Panc1 (cell line): ENCODE results near the gene MMP19. TPM values are rescaled to one million over a fixed set of nuclear protein-coding genes. Genes with fewer than 3 reads are reported as not detected.

Experiments
- ATAC-seq: fragments of 200-7000 bp; cut with Tn5 transposase; 2 replicates; pipeline ENCODE4 v1.9.1; 2020; ENCODE audit warnings: mild to moderate bottlenecking, moderate library complexity
- BruUV-seq: library from RNA; stranded (reverse); fragments of 400-500 nt; replicated peaks from 2 replicates; lab custom pipeline; 2021; lab: Mats Ljungman, UMichigan
- CTCF ChIA-PET: fragments of 300-600 bp; sonication (Branson Sonifier 250); formaldehyde crosslinking; loops from one replicate; lab custom pipeline; 2022; ENCODE audit warnings: antibody characterized with exemption; lab: Charles Lee
- POLR2A ChIA-PET: fragments of 300-600 bp; sonication (Branson Sonifier 250); formaldehyde crosslinking; loops from one replicate; lab custom pipeline; 2022; ENCODE audit warnings: antibody characterized with exemption; lab: Charles Lee
- DNase-seq: peaks from one replicate; pipeline ENCODE4 v3.0.0-alpha.2; 2010; ENCODE audit warnings: low read depth, low spot score
- H3K27ac ChIP-seq: 2 replicates; pipeline ENCODE4 v1.5.1; 2011; ENCODE audit warnings: mild to moderate bottlenecking, low read length, inconsistent platforms
- H3K27me3 ChIP-seq: fragments of 200-500 bp; sonication (Bioruptor generic); 2 replicates; pipeline ENCODE4 v1.6.0; 2014; ENCODE audit warnings: low read length, inconsistent platforms; ENCODE audit not compliant: control insufficient read depth, insufficient read depth
- H3K36me3 ChIP-seq: fragments of 200-500 bp; sonication (Bioruptor generic); 2 replicates; pipeline ENCODE4 v1.5.1; 2014; ENCODE audit warnings: inconsistent platforms, mild to moderate bottlenecking, low read length, moderate library complexity; ENCODE audit not compliant: control insufficient read depth, insufficient read depth
- H3K4me1 ChIP-seq: 2 replicates; pipeline ENCODE4 v1.5.1; 2011; ENCODE audit warnings: inconsistent platforms, mild to moderate bottlenecking, low read length, moderate library complexity; ENCODE audit not compliant: control insufficient read depth, insufficient read depth
- H3K4me3 ChIP-seq, 2 experiments: 2 replicates each; pipeline ENCODE4 v1.5.1; 2011 to 2012; ENCODE audit warnings: low read depth in 2 of 2, low read length in 2 of 2, mild to moderate bottlenecking in 2 of 2, inconsistent platforms in 1 of 2, moderate library complexity in 1 of 2
- H3K9me3 ChIP-seq: fragments of 200-500 bp; sonication (Bioruptor generic); 2 replicates; pipeline ENCODE4 v1.5.1; 2014; ENCODE audit warnings: low read depth, mild to moderate bottlenecking, inconsistent platforms, low read length, moderate library complexity; ENCODE audit not compliant: control insufficient read depth, insufficient read depth
- POLR2AphosphoS5 ChIP-seq: IDR thresholded peaks from 2 replicates; pipeline ENCODE4 v1.6.1; 2012; ENCODE audit warnings: mild to moderate bottlenecking, low read depth, low read length, moderate library complexity
- SIN3A ChIP-seq: IDR thresholded peaks from 2 replicates; pipeline ENCODE4 v1.6.1; 2012; ENCODE audit warnings: low read depth, mild to moderate bottlenecking, low read length, moderate library complexity, borderline replicate concordance; ENCODE audit not compliant: insufficient read depth
- TCF7L2 ChIP-seq: IDR thresholded peaks from 2 replicates; pipeline ENCODE4 v1.6.1; 2011; ENCODE audit warnings: mild to moderate bottlenecking, low read depth, low read length, inconsistent platforms
- in situ Hi-C: cut with HindIII; loops from 2 replicates; pipeline ENCODE4 v1.10.0; 2016; ENCODE audit warnings: low sequenced_read_pairs, low pct_unique_long_range_greater_than_20kb
- intact Hi-C: fragments of 100-400 bp; cut with micrococcal nuclease; formaldehyde crosslinking; loops from one replicate; pipeline ENCODE4 v1.10.0; 2022; ENCODE audit not compliant: unreplicated experiment
- total RNA-seq: library from RNA; stranded (reverse); gene quantifications from one replicate; pipeline ENCODE4 v1.2.1, GENCODE V29; 2021; ENCODE audit not compliant: unreplicated experiment
- TF ChIP-seq, protein P1 (sequence below): fragments of 450-650 bp; IDR thresholded peaks from 2 replicates; pipeline ENCODE4 v1.5.1; 2017; ENCODE audit warnings: mild to moderate bottlenecking
- TF ChIP-seq, protein P2 (sequence below), 2 experiments: IDR thresholded peaks; 2 replicates each; pipeline ENCODE4 v1.6.1; 2011 to 2012; ENCODE audit warnings: low read depth in 2 of 2, control low read depth in 1 of 2, low read length in 1 of 2, mild to moderate bottlenecking in 1 of 2, moderate library complexity in 1 of 2; ENCODE audit not compliant: insufficient read depth in 1 of 2

The MMP19 gene
- total RNA-seq, 1 experiment from 2014 or later, result 0.05 TPM

DNA sequence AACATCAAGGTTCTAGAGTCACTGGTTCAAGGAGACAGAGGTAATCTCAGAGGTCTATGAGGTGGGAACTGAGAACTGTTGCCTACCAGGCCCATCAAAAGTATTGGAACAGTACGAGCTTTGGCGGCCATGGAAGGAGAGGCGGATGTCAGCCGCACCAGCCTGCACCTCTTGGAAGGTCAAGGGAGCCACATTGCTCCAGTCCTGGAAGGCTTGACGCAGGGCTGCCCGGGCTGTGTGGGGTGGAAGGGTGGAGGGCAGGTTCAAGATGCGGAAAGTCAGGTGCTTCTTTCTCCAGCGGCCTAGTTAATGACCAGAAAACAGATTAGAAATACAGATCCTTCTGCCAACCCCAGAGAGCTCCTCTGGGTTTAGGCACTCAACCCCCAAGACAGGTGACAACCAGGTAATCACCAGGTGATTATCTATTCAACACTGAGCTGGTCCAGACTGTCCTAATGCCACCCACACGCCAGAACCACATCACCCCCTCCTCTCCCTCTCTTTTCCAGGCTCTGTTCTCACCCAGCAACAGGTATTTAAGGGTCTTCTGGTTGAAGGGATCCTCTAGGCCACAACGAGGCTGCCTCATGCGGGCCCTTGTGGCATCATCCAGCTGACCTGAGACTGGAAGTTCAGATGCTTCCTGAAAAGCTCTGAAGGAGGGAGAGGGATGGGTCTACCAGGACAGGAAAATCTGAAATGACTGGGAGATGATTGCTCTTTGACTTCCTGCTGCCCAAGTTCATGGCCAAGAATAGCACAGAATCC lies 2.0 kb downstream of the MMP19 start:
- in situ Hi-C loops (no loop called here), intact Hi-C loops (no loop called here)
- TF ChIP-seq TCF7L2, result no peak
- TF ChIP-seq POLR2AphosphoS5, result no peak
- TF ChIP-seq, protein P1, sequence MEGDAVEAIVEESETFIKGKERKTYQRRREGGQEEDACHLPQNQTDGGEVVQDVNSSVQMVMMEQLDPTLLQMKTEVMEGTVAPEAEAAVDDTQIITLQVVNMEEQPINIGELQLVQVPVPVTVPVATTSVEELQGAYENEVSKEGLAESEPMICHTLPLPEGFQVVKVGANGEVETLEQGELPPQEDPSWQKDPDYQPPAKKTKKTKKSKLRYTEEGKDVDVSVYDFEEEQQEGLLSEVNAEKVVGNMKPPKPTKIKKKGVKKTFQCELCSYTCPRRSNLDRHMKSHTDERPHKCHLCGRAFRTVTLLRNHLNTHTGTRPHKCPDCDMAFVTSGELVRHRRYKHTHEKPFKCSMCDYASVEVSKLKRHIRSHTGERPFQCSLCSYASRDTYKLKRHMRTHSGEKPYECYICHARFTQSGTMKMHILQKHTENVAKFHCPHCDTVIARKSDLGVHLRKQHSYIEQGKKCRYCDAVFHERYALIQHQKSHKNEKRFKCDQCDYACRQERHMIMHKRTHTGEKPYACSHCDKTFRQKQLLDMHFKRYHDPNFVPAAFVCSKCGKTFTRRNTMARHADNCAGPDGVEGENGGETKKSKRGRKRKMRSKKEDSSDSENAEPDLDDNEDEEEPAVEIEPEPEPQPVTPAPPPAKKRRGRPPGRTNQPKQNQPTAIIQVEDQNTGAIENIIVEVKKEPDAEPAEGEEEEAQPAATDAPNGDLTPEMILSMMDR, result no peak
- TF ChIP-seq, protein P2, sequence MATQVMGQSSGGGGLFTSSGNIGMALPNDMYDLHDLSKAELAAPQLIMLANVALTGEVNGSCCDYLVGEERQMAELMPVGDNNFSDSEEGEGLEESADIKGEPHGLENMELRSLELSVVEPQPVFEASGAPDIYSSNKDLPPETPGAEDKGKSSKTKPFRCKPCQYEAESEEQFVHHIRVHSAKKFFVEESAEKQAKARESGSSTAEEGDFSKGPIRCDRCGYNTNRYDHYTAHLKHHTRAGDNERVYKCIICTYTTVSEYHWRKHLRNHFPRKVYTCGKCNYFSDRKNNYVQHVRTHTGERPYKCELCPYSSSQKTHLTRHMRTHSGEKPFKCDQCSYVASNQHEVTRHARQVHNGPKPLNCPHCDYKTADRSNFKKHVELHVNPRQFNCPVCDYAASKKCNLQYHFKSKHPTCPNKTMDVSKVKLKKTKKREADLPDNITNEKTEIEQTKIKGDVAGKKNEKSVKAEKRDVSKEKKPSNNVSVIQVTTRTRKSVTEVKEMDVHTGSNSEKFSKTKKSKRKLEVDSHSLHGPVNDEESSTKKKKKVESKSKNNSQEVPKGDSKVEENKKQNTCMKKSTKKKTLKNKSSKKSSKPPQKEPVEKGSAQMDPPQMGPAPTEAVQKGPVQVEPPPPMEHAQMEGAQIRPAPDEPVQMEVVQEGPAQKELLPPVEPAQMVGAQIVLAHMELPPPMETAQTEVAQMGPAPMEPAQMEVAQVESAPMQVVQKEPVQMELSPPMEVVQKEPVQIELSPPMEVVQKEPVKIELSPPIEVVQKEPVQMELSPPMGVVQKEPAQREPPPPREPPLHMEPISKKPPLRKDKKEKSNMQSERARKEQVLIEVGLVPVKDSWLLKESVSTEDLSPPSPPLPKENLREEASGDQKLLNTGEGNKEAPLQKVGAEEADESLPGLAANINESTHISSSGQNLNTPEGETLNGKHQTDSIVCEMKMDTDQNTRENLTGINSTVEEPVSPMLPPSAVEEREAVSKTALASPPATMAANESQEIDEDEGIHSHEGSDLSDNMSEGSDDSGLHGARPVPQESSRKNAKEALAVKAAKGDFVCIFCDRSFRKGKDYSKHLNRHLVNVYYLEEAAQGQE (IDR thresholded peaks at IDR 0.05; ENCODE audit: insufficient read depth in 1 of 2, low read depth in 2 of 2, low read length in 1 of 2), result no peak
- TF ChIP-seq SIN3A, result no peak
- ATAC-seq, result no peak
- ChIA-PET POLR2A (interaction anchor here (0.5 kb wide), 1 partner anchor 24 kb away, joined by 3 read pairs; no protein-coding TSS in a partner anchor), CTCF (no interaction called here)
- Histone ChIP-seq H3K27me3 (no peaks in the 10 kb centered on the region), H3K36me3 (no peaks in the 10 kb centered on the region), H3K4me3 (no peak overlapping the region), H3K9me3 (no peaks in the 10 kb centered on the region), H3K4me1 (no peaks in the 10 kb centered on the region), H3K27ac (no peak overlapping the region)
- no TSS peak for BruUV-seq
- no peak for DNase-seq

DNA sequence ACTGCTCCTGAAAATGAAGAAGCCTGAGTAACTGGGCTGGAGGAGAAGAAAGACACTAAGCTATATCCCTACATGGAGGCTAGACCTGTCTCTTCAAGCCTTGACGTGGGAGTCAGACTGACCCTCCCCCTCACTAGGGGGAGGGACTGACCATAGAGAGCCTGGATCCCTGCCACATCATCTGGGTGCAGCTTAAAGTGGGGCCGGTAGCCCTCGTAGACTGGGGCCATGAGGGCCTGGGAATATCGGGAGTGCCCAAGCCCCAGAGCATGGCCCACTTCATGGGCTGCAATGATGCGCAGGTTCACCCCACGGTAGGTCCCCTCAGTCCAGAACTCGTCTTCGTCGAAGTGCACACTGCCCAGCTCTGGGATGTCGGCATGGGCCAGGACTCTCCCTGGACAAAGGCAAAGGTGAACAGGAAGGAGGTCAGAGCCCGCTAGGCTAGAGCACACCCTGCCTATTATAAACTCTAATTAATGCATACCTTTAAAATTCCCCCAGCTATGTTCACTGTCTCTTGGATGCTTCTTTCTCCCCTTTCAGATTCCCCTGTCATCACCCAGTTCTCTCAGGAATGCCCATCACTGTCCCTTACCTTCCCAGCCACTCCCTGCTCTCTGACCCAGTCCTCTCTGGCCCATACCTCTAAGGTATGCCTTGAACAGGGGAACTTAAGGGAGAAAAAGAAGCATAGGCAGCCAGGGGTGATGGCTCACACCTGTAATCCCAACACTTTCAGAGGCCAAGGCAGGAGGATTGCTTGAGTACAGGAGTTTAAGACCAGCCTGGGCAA lies 3.2 kb downstream of the MMP19 start:
- TF ChIP-seq POLR2AphosphoS5 (no peak), TCF7L2 (no peak), SIN3A (no peak)
- TF ChIP-seq, protein P1, result no peak
- TF ChIP-seq, protein P2 (IDR thresholded peaks at IDR 0.05; ENCODE audit: insufficient read depth in 1 of 2, low read depth in 2 of 2, low read length in 1 of 2), result no peak
- H3K36me3 ChIP-seq, result no peaks in the 10 kb centered on the region
- H3K4me3 ChIP-seq, result no peak overlapping the region
- H3K27ac ChIP-seq, result no peak overlapping the region
- in situ Hi-C loops (no loop called here), intact Hi-C loops (no loop called here)
- no peaks in the 10 kb centered on the region for H3K4me1 ChIP-seq
- DNase-seq (no peak), ATAC-seq (no peak)
- POLR2A ChIA-PET, result no interaction called here
- no peaks in the 10 kb centered on the region for H3K27me3 ChIP-seq
- BruUV-seq, result no TSS peak
- CTCF ChIA-PET, result no interaction called here
- no peaks in the 10 kb centered on the region for H3K9me3 ChIP-seq
